Activated gamma-delta T cell treated with Interleukin-2 at 50 U/mL for 16 hours (primary cell): ENCODE measurements around the gene GBF1.
A peak's percentile ranks its signal among the peaks of the same experiment; 100 is the strongest.

Experiments used
- DNase-seq: peaks from one replicate; pipeline ENCODE4 v3.0.0-alpha.2; 2020

The GBF1 gene

DNA sequence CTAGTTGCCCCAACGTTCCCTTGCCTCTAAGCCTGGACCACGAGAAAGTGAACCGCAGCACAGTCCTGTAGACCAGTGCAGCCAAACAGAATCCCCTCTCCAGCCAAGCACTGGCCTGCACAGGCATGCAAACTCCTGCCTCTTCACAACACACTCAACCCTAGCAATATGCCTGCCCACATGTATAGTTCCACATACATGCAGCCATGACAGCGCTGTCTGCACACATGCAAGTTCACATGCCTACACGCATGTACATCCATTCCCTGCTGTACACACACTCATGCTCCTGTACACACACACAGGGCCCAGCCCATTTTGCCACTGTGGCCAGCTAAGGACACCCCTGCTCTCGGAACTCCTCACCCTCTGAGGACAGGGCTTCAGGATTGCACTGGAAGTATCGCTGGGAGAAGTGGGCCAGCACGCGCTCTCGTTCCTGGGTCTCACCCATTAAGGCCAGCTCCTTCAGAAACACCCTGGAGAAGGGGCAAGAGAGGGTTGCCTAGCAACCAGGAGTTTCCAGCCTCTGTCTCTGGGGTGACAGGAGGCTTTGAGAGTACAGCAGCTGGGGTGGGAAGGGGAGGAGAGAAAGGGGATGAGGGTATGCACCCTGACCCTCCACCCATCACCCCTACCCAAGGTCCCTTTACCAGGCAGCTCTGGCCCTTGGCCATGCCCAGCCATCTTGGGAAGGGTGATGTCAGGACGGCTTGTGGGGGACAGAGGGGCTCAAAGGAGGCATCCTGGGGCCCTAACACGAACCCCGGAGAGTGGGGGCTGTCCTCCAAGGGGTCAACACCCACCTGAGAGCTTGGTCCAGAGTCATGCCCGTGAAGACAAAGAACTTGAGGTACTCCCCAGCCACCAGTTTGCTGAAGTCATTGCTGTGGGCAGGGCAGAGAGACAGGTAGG lies 166.3 kb downstream of the GBF1 start:
- DNase-seq = no peak

DNA sequence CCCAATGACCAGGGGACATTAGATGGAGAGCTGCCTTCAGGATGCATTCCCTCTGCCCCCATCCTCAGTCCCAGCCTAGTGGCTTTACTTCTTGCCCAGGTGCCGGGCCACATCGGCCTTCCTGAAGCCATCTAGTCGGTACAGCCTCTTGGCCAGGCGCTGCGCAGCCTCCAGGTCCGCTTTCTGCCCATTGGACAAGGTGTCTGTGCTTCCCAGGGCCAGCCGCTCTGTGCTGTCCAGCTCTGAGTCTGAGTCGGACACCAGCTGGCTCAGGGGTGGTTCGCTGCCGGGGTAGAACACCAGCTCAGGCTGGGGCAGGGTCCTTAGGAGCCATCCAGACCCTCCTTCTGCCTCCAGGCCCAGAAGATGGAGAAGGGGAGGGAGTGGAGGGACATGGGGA lies 167.0 kb downstream of the GBF1 start:
- no peak for DNase-seq

DNA sequence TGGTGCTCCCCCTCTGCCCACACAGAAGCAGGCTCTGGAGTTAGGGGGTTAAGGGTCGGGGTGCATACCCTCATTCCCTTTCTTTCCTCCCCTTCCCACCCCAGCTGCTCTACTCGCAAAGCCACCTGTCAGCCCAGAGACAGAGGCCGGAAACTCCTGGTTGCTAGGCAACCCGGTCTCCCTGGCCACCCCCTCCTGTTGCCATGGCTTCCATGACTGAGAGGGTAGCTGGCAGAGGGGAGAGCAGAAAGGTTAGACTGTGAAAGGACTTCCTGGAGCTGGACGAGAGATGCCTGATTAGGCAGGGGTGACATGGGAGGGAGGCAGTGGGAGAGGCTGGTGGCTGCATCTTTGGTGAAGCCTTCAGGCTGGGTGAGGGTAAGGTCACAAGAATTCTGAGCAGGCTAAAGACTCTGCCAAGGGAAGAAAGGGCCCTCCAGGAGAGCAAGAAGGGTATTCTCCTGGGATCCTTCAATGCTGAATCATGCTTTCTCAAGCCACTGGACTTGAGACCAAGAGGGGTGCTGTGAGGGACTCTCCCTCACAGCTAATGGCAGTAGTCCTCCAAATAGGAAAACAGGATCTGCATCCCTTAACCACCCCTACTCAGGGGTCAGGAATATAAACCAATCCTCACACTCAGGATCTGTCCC lies 167.8 kb downstream of the GBF1 start:
- no peak for DNase-seq

DNA sequence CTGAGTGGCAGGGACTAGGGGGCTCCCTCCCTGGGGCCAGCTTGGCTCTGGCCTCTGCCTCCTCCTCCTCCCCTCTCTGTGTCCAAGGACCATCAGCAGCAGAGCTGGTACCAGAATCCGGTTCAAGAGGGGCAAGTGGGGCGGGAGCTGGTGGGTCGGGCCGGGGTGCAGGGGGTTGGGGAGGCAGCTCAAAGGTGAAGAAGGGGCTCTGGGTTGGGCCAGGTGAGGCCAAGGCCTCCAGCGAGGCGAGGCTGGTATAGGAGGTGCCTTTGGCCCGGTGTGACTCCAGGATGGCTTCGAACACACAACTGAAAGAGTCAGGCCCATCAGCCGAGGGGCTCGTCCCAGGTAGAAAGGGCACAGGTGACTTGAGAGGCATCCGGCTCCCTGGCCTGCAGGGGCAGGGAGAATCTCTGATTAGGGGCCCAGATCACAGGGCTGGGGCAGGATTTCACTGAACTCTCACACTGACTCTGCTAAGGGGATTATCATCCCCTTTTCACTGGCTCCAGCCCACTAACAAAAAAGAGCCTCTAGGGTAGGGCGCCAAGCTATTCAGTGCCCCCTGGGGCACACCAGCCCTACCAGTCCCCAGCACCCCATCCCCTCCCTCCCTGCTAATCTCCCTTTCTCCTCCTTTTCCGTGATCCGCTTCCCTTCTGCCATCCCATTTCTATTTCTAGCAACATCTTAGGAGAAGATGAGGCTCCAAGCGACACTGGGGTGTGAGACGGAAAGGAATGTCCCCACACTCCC lies 168.7 kb downstream of the GBF1 start:
- no peak for DNase-seq

DNA sequence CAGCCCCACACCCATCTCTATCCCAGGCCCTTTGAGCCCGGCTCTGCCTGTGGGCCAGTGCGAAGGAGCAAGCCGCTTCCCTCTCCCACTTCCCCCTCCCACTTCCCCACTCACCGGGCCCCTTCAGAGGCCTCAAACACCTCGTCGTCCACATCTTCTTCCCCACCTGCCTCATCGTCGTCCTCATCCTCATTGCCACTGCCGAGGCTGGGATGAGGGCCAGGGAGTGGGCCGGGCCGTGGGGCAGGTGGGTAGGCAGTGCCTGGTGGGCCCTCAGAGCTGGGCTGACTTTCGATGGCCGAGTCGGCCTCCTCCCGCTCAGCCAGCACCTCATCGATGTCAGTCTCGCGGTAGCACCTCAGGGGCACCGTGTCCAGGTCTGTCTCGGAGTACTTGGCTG lies 169.4 kb downstream of the GBF1 start:
- no peak for DNase-seq

DNA sequence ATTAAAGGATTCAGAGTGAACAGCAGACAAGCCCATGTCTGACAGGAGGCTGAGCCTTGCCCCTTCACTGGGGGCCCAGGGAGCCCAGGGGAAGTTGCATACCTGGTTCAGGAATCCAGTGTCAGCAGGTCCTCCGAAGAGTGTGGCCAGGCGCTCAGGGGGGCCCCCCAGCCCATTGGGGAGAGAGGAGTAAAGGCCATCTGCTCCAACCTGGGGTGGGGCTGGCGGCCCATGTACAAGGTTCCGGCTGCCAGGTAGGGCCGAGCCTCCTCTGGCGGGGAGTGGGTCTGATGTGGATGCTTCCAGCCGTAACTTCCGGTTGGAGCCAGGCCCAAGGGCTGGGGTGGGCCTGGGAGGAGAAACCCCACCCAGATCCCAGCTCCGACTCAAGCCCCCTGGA lies 171.0 kb downstream of the GBF1 start:
- DNase-seq = no peak

DNA sequence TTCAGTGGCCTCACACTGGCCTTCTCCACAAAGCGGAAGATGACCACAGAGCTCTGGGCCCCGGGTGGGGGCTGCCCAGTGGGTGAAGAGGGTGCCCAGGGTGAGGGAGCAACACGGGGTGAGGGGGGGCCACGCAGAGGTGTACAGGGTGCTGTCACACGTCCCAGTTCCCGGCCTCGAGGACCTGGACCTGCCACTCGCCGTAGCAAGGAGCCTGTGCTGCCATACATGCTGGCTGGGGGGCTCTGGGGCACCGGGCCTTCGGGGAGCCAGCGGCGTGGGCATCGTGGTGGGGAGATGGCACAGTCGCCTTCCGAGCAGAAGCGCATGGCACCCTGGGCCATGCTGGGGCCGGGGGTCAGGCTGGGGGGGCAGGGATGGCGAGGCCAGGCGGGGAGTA lies 171.4 kb downstream of the GBF1 start:
- no peak for DNase-seq

DNA sequence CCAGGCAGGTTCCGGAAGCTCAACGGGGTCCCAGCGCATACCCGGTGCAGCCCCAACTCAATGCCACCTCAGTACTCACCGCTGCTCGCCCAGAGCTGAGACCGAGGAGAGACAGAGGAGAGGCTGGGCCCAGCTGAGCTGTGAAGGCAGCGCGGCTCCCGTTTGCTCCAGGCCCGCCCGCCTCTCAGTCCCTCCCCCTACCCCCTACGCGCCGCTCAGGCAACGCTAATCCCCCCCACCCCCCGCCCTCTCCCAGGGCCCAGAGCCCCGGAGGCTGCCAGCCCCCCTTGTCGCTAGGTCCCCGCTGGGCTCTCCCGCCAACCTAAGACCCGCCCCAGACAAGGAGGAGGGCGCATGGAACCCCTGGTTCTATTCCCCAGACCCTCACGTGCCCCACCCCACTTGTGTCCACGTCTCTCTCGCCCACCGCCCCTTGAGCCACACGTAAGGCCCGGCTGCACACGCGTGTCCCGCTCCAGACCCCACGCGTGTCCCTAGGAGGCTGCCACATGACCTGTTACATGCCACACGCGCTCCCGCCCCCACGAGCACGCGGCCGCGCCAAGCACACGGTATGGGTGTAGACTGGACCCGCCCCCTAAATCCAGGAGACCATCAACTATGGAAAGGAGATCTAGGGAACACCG lies 173.4 kb downstream of the GBF1 start, which contains the start of gene PSD:
Gene PSD (minus strand): TSS at position 164 of the 647 bp plus-strand sequence. CDS start 1,747 bp downstream, outside the sequence.
- no peak for DNase-seq

DNA sequence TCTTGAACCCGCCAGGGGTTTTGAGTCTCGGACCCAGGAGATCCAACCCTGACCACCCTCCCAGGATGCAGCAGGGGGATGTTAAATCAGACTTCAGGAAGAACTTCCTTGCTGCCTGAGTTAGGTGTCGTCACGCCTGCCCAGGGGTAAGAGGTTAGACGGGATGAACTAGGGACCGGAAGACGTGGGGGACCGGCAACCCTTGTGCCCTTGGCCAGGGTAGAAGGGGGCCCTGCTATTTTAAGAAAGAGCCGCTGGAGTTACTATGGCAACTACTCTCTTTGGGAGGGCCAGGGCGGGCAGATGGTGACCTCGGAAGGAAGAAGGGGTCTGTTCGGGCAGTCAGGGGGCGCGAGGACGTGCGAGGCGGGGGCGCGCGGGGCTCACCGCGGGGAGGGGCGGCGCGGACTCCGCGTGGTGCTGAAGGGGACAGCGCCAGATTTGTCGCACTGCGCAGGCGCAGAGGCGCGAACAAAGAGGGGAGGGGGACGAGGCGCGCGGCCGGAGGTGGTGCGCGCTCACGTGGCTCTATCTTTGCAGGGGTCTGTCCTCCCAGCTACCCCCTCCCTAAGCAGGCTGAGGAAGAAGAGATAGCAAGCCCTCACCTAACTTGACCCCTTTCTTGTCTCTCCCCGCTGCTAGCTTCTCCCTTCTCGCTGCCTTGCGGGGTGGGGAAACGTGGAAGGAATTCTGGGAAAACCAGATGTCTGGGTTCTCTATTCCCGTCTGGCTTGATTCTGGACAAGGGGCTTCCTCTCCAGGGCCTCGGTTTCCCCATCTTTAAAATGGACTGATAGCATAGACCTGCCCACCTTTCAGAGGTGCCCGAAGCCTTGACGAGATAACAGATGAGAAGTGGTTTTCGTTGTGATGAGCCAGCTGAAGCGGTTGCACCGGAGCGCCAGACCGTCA lies 174.2 kb downstream of the GBF1 start:
- DNase-seq = peak; percentile 57

DNA sequence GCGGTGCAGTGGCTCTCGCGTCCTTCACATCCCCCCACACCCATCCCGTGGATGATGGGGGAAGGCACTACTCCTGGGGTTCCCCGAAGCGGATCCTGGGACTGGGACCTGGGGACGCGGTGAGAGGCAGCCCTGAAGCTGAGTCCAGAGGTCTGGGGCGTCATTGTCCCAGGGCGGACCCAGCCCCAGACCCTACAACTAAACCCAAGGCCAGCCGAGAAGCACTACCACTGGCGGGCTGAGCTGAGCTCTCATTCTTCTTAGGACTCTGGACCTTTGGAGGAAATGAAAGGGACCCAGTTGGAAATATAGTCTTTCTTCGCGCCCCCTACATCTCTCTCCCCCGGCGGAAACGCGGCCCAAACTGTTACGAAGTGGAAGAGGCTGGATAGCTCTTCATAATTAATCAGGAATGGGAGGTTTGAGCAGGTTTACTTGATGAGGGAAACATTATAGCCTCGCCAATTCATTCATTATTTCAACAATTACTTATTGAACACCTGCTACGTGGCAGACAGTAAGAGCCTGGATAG lies 174.9 kb downstream of the GBF1 start:
- no peak for DNase-seq

DNA sequence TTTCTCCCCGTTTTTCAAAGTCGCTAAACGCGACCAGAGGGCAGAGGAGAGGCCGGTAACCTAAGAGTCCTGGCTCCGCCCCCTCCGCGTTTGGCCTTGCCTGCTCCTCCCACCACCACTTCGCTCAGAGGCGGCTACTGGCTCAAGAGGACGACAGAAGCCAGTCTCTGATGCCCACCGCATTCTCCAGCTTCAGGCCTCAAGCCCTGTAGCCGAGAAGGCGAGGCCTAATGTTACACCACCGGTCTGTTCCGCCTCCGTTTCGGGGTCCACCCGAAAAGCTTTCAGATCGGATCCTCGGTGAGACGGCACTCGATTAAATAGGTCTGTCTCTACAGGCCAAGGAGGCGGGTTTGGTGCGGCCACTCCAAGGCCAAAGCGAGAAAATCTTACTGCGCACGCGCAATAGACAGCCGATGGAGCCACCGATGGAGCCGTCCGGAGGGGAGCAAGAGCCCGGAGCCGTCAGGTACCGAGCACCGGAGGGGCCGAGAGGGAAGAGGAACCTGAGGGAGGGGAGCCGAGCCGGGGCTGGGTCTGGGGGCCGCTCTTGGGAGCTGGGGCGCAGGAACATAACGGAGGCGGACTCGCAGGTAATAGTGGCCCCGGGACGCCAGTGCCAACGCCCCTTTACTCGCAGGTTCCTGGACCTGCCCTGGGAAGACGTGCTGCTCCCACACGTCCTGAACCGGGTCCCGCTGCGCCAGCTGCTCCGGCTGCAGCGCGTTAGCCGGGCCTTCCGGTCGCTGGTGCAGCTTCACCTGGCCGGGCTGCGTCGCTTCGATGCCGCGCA lies 175.6 kb downstream of the GBF1 start, which contains the start of gene FBXL15:
Gene FBXL15 (plus strand): TSS at position 123 of the 793 bp plus-strand sequence. CDS start 294 bp downstream, at position 417.
- DNase-seq = peak; percentile 95

DNA sequence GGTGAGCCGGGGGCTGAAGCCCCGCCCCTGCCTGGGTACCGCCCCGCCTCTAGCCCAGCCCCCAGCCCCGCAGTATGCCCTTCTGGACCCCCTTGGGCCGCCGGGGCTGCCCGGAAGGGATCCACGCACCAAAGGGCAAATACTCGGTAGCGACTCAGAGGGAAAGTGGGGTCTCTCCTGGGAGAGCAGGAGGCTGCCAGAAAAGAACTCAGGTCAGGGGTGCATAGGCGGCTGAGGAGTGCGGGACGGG lies 176.1 kb downstream of the GBF1 start:
- no peak for DNase-seq

DNA sequence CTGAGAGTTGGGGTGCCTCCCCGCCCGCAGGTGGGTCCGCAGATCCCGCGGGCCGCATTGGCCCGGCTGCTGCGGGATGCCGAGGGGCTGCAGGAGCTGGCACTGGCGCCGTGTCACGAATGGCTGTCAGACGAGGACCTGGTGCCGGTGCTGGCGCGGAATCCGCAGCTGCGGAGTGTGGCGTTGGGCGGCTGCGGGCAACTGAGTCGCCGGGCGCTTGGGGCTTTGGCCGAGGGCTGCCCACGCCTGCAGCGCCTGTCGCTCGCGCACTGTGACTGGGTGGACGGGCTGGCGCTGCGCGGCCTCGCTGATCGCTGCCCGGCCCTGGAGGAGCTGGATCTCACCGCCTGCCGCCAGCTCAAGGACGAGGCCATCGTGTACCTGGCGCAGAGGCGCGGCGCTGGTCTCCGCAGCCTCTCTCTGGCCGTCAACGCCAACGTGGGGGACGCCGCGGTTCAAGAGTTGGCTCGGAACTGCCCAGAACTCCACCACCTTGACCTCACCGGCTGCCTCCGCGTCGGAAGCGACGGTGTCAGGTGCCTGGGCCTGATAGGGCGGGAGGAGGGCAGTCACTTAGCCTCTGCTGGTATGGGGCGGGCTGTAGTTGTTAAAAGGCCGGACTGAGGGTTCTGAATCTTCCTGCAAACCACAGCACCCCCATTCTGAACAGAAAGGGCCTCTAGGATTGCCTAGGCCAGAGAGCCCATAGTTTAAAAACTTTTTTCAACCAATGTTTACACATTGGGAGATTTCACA lies 176.6 kb downstream of the GBF1 start:
- DNase-seq = no peak

DNA sequence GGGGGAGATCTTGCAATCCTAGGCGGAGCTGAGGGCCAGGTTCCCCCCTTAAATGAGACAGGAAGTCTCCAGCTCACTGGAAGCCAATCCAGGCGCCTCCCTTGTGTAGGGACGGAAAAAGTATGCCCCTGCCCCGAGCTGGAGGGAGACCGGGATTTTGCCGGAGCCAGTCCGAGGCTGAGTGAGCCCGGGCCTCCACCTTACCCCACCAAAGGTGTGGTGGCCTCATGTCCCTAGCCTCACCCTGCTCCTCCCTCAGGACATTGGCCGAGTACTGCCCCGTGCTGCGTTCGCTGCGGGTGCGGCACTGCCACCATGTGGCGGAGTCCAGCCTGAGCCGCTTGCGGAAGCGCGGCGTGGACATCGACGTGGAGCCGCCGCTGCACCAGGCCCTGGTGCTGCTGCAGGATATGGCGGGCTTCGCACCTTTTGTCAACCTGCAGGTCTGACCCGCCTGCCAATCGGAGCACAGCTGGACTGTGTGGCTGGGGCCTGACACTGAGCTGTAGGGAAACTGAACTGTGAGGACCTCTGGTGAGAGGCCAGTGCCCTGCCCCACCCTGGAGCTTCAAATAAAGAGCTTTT lies 177.3 kb downstream of the GBF1 start:
- peak; percentile 44 for DNase-seq

DNA sequence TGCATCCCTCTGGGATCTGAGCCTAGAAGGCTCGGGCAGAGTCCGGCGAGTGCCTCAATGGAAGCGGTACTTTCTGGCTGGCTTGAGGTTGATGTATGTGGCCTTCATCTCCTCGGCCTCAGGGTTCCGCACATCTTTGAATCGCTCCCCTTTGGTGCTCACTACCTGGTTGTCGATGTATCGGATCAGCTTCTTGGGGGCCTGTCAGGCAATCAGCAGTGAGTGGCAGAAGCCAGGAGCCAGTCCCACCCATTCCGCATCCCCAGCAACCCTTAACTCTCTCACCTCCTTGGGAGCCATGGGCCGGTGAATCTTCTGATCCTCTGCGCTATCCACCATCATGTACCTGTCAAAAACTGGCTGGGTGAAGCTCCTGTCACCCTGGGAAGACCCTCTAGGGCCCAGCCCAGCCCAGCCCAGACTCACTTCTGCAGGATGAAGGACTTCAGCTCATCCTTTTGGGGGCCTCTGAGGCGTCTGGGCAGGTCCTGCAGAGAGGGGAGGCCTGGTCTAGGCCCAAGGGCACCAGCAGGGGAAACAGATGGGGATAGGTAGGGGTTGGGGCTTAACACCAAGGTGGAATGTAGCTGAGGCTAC lies 178.1 kb downstream of the GBF1 start:
- no peak for DNase-seq

DNA sequence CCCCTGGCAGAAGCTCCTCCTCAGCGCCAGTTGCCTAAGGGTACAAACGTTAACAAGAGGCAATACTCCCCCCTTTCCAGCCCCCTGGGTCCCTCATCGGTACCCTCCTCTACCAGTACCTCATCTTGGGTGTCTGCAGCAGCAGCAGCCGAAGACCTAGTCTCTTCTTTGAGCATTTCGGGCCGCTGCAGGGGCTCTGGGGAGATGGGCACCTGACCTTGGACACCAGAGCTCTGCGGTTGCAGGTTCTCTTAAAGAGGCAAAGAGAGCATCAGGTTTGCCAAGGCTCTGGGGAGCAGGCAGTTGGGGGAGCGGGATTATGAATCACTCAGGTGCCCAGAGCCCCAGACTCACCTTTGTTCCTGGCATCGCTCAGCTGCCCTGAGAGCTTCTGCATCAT lies 178.8 kb downstream of the GBF1 start:
- no peak for DNase-seq

DNA sequence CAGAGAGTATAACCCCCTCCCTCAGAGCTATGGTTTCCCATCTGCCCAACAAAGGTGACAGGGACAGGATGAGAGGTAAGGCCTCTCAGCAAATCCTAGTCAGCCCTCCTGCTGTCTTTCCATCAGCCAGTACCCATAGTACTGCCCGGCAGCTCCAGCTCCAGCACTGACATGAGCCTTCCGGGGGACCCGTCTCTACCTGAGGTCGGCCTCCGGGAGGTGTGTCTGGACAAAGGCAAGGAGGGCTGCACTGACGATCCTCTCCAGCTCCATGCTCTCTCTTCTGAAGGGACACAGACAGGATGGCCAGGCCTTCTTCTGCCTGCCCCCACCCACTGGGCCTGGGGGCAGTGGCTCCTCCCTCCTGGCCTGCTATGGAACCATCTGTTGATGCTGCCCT lies 179.6 kb downstream of the GBF1 start:
- no peak for DNase-seq

DNA sequence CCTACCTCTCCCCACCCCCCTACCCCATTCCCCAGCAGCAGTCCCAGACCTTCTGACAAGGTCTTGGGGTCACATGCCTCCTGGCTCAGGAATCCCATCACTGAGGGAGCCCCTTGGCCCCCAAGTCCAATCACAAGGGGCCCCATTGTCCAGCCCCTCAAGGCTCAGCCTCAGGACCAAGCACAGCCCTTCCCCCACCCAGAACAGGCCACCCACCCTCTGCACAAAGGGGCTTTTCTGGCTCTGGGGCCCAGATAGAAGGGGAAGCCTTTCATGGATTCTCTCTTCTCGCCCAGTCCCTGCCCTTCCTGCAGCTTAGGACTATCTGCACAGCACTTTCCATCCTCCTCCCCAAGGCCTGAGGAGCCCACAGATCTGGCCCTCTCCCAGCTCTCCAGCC lies 180.1 kb downstream of the GBF1 start:
- no peak for DNase-seq

DNA sequence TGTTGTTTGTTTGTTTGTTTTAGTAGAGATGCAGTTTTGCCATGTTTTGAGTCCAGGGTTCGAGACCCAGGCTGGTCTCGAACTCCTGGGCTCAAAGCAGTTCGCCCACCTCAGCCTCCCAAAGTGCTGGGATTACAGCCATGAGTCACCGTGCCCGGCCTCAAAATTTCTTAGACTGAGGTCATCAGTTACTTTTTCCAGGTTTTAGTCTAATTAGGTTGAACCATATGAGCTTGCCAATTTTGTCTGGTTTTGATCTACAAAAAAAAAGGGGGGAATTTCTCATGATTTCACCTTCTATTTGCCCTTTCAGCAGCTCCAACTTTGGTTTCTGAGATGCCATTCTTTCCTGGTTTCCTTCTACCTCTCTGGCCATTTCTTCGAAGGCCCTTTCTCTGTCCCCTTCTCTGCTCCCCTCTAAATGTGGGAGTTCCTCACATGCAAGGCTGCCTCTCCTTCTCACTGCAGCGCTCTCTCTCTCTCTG lies 181.5 kb downstream of the GBF1 start:
- DNase-seq = no peak
